ENCODE data around the gene ELP4.
"Not testable (repeated sequence)": the region's sequence is repeated elsewhere in the genome, so short reads cannot be mapped to it uniquely, and the experiment has no call there.

Gene ELP4

DNA sequence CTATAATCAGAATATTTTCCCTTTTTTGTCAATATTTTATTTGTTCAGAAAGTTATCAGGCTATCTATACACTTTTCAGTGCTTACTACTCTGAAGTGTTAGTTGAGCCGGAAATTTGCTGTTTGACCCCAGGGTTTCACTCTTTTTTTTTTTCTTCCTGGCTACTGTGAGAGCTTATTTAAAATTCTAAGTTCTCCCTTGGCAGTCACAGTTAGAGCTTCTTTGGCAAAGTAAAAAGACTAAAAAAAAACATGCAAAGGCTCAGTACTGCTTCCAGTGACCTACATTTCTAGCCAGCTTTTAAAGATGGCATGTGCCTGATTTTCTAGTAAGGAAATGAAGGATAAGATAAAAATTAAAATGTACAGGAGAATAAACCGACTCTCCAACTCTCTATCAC is 48.4 kb downstream of the ELP4 start:
- no peak for DNase-seq

DNA sequence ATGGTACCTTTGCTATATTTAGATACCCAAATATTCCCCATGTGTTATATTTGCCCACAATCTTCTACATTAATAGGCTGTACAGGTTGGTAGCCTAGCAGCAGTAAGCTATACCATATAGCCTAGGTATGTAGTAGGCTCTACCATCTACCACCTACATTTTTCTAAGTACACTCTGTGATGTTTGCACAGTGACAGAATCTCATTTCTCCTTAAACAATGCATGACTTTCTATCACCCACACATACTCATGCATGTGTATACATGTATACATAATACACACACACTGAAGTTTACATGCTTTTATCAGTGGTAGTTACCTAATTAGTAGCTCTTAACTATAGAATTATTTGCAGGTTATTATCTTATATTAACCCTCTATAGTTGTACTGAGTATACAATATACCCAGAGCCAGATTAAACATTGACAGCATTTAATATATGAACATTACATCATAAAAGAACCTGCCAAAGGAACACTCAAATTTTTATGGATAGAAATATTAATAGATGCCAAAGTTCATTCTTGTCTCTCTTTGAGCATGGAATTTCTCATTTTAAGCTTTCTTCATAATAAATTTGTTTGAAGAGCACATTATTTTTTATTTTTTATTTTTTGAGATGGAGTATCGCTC is 51.4 kb downstream of the ELP4 start:
- no peak for DNase-seq

DNA sequence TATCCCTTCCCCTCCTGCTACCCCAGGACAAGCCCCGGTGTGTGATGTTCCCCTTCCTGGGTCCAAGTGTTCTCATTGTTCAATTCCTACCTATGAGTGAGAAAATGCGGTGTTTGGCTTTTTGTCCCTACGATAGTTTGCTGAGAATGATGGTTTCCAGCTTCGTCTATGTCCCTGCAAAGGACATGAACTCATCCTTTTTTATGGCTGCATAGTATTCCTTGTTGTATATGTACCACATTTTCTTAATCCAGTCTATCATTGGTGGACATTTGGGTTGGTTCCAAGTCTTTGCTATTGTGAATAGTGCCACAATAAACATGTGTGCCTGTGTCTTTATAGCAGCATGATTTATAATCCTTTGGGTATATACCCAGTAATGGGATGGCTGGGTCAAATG is 55.0 kb downstream of the ELP4 start:
- DNase-seq, result not testable (repeated sequence)

DNA sequence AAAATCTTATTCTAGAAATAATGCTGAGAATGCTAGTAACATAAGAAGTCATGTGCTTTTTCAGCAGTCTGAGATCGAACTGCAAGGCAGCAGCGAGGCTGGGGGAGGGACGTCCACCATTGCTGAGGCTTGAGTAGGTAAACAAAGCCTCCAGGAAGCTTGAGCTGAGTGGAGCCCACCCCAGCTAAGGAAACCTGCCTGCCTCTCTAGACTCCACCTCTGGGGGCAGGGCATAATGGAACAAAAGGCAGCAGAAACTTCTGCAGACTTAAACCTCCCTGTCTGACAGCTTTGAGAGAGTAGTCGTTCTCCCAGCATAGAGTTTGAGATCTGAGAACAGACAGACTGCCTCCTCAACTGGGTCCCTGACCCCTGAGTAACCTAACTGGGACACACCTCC is 64.6 kb downstream of the ELP4 start:
- not testable (repeated sequence) for DNase-seq

DNA sequence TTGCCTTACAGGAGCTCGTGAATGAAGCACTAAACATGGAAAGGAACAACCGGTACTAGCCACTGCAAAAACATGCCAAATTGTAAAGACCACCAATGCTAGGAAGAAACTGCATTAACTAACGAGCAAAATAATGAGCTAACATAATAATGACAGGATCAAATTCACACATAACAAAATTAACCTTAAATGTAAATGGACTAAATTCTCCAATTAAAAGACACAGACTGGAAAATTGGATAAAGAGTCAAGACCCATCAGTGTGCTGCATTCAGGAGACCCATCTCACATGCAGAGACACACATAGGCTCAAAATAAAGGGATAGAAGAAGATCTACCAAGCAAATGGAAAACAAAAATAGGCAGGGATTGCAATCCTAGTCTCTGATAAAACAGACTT is 66.2 kb downstream of the ELP4 start:
- not testable (repeated sequence) for DNase-seq

DNA sequence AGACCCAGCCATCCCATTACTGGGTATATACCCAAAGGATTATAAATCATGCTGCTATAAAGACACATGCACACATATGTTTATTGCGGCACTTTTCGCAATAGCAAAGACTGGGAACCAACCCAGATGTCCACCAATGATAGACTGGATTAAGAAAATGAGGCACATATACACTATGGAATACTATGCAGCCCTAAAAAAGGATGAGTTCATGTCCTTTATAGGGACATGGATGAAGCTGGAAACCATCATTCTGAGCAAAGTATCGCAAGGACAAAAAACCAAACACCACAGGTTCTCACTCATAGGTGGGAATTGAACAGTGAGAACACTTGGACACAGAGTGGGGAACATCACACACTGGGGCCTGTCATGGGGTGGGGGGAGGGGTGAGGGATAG is 69.8 kb downstream of the ELP4 start:
- not testable (repeated sequence) for DNase-seq

DNA sequence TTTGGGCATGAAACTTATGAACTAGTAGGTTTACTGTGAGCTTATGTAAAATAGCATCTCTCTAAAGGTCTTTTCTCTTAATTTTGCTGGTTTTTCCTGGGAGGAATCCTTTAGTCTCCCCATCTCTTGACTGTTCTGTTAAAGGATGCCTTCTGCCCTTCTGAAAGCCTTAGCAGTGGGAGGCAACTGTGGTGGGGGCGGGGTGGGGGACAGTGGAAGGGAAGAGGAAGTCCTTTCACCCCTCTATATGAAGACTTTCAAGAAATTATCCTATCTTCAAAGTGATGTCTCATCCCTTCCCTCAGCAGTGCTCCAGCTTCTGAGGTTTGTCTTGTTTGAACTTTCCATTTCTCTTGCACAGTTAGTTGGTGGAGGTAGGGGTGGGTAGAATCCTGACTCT is 73.1 kb downstream of the ELP4 start:
- DNase-seq, result no peak

DNA sequence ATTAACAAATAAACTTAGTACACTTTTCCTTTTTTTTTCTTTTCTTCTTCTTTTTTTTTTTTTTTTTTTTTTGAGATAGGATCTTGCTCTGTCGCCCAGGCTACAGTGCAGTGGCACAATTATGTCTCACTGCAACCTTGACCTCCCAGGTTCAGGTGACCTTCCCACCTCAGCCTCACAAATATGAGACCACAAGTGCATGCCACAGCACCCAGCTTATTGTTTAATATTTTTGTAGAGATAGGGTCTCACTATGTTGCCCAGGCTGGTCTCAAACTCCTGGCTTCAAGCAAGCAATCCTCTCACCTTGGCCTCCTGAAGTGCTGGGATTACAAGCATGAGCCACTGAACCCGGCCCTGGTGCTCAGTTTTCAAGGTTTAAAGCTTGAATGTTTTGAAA is 88.9 kb downstream of the ELP4 start:
- no peak for DNase-seq

DNA sequence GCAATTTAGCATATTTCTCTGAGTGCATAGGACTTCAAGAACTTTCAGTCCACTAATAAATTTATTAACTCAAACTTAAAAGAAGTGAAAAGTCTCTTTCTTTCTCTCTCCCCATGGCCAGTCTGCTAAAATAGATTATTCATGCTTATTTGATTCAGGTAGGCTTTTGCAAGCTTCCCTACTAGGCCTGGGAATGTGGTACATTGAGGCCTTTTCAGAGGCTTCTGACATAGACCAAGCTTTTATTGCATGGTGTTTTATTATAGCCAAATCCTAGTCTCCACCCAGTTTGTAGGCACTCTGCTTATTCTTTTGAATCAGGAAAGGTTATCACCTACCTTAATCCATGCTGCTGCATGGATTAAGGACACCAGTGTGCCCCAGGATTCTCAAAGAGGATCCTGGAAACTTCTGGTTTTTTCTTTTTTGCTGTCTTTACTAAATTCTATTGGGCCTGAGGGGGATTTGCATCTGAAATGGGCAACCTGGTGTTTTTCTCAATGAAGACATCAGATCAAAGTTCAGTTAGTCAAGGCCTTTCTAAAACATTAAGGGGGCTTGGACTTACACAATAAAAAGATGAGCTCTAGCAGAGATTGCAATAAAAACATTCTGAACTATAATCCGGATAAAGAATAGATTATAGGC is 92.2 kb downstream of the ELP4 start:
- no peak for DNase-seq

DNA sequence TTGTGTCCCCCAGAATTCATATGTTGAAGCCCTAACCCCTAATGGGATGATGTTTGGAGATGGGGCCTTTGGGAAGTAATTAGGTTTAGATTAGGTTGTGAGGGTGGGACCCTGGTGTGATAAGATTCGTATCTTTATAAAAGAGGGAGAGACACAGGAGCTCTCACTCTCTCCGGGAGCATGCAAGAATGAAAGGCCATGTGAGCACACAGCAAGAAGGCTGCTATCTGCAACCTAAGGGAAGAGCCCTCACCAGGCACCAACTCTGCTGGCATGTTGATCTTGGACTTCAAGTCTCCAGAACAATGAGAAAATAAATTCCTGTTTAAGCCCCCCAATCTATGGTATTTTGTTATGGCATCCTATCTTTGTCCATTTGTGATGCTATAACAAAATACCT is 97.3 kb downstream of the ELP4 start:
- no peak for DNase-seq

DNA sequence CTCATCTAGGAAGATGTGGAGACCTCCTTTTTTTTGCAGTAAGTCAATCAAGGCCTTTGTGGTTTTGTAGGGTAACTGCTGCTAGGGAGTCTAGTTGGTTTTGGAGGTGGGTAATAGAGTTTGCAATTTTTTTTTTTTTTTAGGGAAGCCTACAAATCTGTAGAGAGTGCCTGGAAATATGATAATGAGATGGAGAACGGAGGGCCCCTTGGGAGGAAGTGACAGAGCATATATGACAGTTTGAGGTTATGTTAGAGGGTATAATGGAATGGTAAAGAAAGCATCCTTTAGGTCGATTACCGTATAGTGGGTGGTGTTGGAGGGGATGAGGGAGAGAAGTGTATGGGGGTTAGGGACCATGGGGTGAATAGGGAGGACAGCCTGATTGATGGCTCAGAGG is 98.3 kb downstream of the ELP4 start:
- DNase-seq, result no peak

DNA sequence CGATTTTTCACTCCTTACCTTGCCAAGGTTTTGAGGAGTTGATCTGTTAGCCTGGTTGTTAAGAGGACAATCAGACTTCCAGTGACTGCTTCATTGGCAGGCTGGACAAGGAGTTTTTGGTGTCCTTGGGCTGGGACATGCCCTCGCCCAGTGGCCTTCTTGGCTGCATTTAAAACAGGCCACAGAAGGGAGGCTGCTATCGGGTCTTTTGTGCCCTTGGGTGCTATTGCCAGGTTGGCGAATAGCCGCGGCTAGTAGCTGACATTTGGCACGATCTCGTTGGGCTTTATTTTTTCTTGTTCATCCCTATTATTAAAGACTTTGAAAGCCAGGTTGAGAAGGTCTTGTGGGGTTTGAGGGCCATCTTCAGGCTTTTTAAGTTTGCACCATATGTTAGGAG is 99.4 kb downstream of the ELP4 start:
- DNase-seq, result no peak

DNA sequence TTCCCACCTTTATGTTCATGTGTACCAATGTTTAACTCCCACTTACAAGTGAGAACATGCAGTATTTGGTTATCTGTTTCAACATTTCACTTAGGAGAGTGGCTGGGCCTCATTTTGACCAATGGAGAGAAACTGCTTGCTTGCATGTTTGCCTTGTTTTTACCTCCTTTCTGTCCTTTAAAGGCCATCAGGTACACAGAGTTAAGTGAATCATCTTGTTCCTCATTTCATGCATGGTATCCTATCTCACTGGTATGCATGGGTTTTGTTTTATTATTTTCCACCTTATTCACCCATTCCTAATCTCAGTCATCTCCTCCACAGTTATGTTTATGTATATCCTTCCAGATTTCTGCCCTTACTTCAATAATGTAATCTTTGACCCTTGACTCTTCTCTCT is 101.0 kb downstream of the ELP4 start:
- no peak for DNase-seq

DNA sequence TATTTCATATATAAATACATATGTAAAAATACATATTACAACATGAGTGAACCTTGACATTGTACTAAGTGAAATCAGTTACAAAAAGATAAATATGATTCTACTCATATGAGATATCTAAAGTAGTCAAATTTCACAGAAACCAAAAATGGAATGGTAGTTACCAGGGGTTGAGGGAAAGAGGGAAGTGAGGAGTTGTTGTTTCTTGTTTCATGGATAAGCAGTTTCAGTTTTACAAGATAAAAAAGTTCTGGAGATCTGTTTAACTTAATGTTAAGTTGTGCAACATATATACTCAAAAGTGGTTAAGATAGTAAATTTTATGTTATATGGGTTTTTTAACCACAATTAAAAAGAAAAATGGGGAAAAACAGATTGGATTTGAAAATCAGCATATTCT is 107.7 kb downstream of the ELP4 start:
- DNase-seq, result no peak

DNA sequence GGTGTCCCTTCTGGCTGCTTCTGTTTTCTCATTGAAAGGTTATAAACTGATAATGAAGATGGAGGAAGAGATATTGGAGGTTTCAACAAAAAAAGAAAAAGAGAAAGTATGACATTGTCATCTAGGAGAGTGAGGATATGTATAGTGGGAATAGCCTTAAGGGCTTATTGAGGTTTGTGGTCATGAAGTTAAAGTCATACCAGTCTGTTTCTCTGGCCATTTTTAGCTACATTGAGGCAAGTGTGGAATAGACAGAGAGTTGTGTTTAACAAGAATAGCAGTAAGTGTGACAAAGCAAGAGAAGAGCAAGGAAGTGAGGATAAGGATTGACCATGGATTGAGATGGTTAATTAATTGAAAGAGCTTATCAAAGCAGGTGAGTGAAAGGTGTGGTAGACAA is 110.4 kb downstream of the ELP4 start:
- no peak for DNase-seq

DNA sequence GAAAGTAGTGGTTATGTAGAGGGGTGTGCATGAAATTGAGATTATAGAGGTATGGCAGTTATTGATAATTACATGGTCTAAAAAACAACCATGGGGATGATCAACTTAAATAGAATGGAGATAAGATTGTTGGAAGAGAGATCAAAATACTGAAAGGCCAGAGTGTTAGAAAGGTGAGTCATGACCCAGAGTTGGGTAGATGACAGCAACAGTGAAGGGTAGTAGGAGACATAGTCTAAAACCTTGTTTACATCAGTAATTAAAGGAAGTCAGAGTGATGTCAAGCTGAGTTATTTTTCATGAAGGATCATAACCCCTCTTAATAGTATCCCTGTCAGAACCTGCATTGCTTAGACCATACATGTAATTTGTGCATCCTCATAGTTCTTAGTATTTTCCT is 110.9 kb downstream of the ELP4 start:
- no peak for DNase-seq

DNA sequence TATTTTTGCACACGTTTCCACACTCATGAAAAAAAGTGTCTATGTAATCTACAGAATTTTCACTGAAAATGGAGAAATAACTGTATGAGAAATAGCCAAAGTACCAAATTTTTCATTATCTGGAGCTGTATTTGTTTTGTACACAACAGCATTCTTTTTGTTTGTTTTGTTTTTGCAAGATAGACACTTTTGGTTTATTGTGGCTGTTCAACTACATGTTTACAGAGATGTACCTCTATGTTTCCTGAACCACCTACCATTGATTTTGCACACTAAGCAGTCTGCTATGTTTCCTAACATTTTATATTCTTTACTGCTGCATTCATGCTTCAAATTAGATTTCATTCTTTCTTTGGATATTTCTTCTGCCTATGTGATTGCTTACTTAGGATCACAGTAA is 116.3 kb downstream of the ELP4 start:
- DNase-seq, result no peak

DNA sequence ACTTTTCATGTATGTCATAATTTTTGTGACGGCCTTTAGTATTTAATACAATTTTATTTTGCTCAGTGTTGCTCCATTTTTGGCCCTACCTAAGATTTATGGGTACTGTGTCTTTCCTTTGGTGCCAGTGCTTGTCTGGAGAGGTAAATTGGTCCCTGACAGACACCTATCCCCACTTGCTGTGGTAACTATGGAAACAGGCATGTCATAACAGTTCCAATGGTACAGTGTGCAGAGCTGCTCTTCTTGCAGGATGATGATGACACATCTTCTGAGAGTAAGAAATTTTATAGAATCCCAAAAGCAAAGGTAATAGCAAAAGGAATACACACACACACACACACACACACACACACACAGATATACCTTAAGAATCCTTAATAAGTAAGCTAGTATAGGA is 118.5 kb downstream of the ELP4 start:
- no peak for DNase-seq

DNA sequence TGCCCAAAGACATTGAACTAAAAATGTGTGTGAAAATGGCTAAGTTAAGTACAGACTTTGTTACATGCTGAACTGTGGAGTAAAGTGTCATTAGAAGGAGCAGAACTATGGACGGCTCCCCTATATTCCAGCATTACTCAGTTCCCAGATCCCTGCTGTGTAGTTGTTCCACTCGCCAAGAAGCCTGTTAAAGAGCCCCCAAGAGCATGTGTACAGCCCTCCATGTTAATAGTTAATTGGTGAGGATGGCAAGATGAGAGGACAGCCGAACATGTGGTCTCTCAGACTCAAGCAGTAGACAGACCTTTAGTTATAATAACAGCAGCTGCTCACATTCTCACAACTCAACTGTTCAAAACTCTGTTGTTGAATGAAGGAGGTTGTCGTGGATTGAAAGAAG is 127.4 kb downstream of the ELP4 start:
- DNase-seq, result no peak

DNA sequence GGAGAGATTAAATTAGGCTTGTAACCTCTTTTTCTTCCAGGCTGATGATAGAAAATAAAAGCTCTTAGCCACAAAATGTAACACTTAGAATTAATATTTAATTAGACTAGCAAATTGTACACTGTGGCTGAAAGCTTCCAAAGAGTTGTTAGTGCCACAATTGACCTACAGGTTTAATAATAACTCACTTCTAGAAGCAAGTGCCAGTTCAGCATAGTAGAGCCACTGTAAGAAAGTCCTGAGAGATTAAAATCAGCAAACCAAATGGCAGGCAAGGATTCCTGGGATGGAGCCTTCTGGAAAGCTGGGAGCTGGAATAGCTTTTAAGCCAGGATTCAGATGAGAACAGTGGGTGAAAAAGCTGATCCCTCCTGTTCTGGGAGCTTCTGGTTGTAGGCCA is 131.0 kb downstream of the ELP4 start:
- no peak for DNase-seq

DNA sequence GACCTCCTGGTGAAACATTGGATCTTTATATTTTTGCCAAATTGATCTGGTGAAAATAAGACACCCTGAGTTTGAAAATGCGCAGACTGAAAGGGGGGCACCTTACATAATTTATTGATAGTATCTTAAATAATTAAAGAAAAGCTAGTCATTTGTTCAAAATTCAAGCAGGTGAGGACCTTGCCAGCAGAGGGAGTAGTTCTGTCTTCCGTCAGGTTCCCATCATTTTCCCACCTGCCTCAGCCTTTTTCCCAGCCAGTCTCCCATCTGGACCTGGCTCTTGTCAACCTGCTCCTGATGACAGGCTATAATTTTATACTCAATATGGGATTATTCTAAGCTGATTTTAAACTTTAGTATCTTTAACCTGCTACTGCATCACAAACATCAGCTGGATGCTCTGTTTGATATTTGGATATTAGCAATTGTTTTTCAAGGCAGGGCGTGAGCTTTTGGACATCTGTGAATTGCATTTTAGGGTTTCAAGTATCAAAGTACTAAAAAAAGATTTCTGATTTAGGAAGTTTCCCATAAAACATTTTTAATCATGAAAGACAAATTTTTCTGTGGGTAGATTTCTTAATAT is 132.0 kb downstream of the ELP4 start:
- DNase-seq, result no peak

DNA sequence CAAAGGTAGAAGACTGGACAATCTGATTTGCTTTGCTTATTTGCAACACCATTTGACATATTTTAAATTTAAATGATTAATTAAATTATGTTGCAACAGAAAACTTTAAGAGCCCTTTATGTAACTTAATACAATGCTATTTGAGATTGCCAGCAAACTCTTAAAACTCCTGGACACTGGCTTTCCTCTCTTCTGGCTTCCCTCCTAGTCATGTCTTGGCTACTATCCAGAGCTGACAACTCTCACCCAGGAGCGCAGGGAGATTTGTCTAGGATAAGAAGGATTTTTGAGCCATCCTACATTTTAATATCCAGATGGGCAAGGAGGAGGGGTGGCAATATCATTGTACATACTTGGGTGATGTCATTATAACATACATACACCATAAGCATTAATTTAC is 134.3 kb downstream of the ELP4 start:
- DNase-seq, result no peak

DNA sequence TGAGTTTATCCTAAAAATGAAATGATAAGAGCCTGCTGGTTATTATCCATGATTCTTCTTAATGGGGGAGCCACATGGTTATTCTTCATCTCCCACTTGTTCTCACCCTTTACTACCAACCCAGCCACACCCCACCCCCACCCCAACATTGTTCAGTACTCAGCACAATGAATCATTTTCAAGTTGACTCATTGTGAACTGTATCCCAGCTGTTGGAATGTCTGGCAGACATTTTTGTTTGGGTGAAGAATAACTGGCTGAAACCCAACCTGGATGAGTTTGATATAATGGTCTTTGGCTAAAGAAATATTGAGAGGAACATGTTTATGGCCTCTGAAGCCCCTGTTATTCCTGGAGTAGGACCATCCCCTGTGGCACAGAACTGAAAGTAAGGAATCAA is 136.2 kb downstream of the ELP4 start:
- DNase-seq, result no peak

DNA sequence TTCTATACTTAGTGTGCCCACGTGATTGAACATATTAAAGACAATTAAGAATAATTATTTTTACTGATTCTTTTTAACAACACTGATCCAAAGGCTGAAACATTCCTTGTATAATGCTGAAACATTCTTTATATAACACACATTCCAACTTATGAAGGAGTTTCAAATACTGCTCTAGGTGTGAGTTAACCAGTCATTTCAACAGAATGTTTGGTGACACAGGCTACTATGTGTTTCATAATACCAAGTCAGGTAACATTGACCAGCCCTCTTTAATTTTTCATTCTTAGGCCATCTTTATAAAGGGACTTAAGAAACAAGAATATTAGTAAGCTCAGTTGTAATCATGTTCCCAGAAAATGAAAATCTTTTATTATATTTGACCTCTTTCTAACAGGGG is 136.6 kb downstream of the ELP4 start:
- no peak for DNase-seq
